Stomach (tissue), 4 donors: ENCODE data around the gene FLNA.

Experiments used
- CTCF ChIP-seq, 7 experiments: fragments of 450-650 bp in 4 of 7; fragments of 200-600 bp in 3 of 7; sonication (generic) in 3 of 7; IDR thresholded peaks; one replicate each; pipeline ENCODE4 v1.5.1; 2016 to 2019; ENCODE audit warnings: antibody characterized with exemption in 7 of 7, control low read depth in 2 of 7, mild to moderate bottlenecking in 1 of 7
- EP300 ChIP-seq: sonication (generic); formaldehyde crosslinking; IDR thresholded peaks from one replicate; pipeline ENCODE4 v1.6.1; 2017; ENCODE audit warnings: antibody characterized with exemption
- POLR2A ChIP-seq, 4 donors: fragments of 450-650 bp; IDR thresholded peaks; one replicate each; pipeline ENCODE4 v1.6.1; 2016; ENCODE audit warnings: antibody characterized with exemption in 4 of 4, control low read depth in 2 of 4, mild to moderate bottlenecking in 1 of 4, moderate library complexity in 1 of 4
- POLR2AphosphoS5 ChIP-seq, 3 donors: sonication (generic); formaldehyde crosslinking; IDR thresholded peaks; one replicate each; pipeline ENCODE4 v1.6.1; 2016; ENCODE audit warnings: antibody characterized with exemption in 3 of 3

GRCh38 chrX:154305541-154306205 is 68.8 kb downstream of the FLNA start:
- TF ChIP-seq POLR2AphosphoS5 (IDR thresholded peaks at IDR 0.05) (no peak), CTCF (IDR thresholded peaks at IDR 0.05) (no peak), EP300 (no peak), POLR2A (IDR thresholded peaks at IDR 0.05) (no peak)
